Midbrain (tissue), 1 donor: Measurements from ENCODE around the gene ZNF24.

Experiments used
- DNase-seq: peaks from one replicate; lab custom pipeline; 2025; lab: John Stamatoyannopoulos, UW

The ZNF24 gene

DNA sequence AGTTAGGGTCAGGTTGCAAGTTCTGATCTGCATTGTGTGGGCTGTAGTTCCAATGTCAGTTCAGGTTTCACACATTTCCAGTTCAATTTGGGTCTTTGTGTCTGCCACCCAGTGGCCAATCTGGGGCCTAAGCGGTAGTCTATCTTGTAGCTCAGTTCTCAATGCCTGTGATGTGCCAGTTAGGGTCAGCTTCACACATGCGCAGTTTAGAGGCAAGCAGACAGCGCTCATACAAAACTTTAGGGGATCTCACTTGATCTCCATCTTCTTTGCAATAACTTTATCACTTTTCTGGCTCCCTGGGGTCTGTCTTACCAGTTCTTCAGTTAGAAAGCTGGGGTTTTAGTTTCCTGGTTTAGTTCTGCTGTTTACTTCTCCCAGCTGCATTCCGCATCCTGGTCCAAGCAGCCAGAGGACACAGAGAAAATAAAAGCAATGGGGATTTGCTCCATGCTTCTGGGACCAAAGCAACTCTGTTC lies 11.0 kb upstream of the ZNF24 start:
- peak; percentile 95 for DNase-seq

DNA sequence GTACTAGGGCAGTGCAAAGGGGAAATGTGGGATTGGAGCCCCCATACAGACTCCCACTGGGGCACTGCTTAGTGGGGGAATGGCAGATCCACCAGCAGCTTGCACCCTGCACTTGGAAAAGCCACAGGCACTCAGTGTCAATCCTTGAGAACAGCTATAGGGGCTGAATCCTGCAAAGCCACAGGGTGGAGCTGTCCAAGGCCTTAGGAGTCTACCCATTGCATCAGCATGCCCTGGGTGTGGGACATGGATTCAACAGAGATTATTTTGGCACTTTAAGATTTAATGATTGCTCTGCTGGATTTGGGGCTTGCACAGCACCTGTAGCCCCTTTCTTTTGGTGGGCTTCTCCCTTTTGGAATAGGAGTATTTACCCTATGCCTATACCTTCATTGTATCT lies 8.6 kb upstream of the ZNF24 start:
- no peak for DNase-seq

DNA sequence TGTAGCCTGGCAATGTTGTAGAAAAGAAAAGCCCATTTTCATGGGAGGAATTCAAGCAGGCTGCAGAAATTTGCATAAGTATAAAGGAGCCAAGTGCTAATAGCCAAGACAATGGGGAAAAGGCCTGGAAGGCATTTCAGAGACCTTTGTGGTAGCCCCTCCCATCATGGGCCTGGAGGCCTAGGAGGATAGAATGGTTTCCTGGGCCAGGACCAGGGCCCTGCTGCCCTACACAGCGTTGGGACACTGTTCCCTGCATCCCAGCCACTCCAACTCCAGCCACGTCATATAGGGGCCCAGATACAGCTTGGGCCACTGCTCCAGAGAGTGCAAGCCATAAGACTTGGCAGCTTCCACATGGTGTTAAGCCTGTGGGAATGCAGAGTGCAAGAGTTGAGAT lies 8.1 kb upstream of the ZNF24 start:
- no peak for DNase-seq

DNA sequence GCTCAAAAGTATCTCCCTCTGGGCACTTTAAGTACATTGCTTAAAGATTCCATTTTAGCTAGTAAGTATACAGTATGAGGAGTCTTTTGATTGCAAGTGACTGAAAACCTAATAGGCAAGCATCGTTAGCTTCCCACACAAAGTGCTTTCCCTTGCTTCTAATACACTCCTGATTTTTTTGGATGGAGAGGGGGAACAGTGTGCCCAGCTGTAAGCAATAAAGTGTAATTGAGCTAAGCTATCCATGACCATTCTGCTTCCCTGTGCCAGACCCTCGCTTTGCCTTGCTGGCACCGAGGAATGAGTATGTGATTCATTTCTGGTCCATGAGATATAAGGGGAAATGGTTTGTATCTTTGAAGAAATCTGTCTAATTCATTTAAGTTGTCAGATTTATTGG lies 3.8 kb upstream of the ZNF24 start:
- no peak for DNase-seq

DNA sequence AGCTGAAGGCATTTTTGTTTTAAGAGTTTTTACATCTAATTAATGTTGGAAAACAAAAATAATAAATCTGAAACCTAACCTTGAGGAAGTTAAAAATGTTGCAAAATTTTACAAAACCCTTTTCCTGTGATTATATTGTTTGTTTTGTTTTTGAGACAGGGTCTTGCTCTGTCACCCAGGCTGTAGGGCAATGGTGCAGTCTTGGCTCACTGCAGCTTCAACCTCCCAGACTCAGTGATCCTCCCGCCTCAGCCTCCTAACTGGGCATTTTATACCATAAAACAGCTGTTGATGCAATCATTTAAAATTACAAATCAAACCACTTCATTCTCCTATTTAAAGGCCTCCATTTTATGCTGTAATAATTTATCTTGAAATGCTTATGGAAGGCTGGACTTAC lies 1.7 kb upstream of the ZNF24 start:
- no peak for DNase-seq

DNA sequence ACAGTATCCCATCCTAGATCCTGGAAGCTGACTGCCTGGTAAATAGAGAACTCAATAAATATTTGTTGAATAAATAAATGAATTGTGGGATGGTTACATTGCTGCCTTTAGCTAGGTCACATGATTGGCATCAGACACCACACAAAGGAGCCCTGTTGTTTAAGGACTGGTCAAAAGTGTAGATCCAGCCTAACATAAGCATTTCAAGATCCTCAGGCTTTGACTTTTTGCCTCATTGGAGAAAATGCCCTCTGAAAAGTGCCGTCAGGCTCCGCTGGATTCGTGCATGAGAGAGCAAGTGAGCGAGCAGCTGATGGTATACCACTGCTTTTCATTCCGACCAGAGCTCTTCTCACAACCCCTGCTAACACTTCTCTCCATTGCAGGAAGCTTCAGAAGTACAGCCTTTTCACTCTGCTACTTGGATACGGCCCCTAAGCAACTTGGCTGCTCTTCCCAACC lies 1.3 kb upstream of the ZNF24 start:
- peak; percentile 76 for DNase-seq

DNA sequence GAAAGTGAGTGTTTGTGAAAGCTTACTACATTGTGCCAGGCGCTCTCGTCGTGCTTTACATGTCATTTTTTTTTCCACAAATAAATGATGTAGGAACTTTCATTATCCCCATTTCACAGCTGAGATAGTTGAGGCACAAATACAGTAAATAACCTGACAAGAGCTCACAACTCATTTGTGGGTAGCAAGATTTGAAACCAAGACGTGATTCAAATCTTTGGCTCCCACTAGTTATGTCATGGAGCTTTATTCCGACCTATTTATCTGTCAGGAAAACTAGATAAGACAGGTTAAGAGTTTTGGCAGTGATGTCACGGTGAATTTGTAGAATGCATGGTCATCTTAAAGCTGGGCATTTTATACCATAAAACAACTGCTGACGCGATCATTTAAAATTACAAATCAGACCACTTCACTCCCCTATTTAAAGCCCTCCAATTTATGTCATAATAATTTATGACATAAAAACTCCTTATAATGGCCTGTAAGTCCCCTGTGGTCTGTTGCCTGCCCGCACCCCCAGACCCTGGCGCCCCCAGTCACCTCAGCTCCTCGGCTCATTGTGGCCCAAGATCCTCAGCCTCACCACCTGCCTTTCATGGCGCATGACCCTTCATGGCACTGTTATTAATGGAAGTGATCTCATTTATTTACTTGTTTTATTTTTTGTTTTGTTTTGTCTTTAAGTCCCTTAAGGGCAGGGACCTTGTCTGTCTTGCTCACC lies 678 bp upstream of the ZNF24 start:
- peak; percentile 62 for DNase-seq

DNA sequence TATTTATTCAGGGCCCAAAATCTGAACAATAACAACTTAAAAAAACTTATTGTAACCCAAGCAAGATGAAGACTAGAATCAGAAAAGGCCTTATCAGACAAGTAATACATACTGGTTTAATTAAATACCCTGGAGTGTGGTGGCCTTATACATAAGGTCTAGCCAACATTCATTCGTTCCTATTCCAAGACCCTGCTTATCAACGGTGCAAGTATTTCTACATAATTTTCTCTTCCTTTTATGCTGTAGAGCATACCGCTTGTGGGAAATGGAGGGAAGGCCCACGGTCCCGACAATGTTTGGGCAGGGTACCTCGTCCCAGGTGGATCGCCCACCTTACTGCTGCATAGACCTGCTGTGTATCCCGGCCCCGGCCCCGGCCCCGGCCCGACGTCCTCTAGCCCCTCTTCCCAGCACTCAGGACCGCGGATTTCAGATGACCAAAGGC lies 708 bp downstream of the ZNF24 start:
- no peak for DNase-seq

DNA sequence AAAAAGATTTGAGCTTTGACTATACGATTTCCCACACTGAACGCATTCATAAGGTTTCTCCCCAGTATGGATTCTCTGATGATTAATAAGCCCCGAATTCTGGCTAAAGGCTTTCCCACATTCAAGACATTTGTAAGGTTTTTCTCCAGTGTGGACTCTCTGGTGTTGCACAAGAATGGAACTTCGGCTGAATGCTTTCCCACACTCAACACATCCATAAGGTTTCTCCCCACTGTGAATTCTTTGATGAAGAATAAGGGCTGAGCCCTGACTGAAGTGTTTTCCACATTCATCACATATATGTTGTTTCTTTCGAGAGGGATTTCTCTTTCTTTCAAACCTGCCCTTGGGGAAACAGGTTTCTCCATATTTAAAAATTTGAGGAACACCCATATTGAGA lies 6.9 kb downstream of the ZNF24 start:
- no peak for DNase-seq

DNA sequence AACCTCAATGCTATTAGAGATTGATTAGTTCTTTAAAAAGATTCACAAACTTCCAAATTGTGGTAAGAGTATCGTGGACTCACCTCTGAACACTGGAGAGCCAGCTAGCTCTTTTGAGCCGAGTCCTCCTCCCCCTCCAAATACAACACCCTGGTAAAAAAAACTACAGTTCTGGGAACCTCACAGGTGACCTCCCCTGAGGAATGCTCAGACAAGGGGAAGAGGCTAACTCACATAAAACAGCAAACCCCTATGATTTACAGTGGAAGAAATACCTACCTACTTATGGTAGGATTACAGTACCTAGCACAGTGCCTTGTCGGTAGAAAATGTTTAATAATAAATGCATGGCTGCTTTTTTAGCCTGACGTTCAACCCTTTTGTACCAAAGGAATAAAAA lies 8.4 kb downstream of the ZNF24 start:
- no peak for DNase-seq

DNA sequence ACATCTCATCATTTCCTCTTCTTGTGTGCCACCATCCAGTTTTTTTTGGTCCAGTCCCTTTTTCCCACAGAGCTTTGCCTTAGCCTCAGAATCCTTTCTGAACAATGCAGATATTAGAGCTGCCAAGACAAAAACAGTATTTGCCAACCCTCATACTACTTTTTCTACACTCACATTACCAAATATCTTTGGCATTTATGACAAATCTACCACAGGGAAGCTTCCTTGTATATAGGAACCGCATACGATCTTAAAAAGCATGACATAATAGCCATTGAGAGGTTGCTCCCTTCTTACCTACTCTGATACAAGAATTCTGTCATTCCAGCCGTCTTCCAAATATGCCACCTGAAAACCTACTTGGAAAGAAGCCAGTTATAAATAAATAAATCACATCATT lies 9.4 kb downstream of the ZNF24 start:
- no peak for DNase-seq

DNA sequence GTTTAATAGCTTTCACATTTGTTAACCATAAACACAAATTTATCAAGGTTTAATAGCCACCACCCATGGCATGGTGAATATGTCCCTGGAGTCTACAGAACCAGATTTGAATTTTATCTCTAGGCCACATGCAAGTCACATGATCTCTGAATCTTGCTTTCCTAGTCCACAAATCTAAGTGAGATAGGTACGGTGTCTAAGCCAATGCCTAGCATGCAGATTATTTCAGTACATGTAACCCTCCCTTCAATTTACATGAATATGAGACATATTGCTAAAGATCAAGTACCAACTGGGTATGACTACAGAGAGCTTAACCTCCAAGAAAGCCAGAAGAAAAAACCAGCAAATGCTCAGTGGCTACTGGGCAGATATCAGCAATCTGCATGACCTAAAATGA lies 10.0 kb downstream of the ZNF24 start:
- no peak for DNase-seq

DNA sequence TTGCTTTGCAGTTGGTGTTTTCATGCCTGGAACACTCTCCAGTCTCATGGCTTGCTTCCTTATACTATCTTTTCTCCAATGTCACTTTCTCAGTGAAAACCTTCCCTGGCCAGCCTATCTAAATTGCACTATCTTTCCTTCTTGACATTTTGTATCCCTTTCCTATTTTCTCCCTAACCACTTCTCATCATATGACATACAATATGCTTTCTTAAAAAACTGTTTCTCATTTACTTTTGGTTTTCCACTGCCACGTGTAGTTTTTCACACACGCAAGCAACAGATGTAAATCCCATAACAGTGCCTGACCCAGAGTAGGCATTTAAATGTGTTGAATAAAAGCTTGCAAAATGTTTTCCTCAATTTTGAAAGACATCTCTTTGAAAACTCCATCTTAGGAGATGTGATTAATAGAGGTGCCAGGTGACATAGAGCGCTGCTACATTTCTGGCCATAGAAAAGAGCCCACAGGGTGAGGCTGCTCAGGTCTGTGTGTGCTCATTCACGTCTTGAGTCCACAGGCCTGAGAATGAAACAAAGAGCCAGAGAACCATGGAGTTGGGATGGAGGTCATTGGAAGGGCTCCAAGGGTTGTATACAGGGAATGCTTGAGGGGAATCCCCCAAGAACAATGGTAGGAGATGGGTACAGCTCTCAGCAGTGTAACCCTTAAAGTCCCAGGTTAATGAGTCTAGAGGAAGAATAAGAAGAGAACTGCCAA lies 12.7 kb downstream of the ZNF24 start:
- no peak for DNase-seq

DNA sequence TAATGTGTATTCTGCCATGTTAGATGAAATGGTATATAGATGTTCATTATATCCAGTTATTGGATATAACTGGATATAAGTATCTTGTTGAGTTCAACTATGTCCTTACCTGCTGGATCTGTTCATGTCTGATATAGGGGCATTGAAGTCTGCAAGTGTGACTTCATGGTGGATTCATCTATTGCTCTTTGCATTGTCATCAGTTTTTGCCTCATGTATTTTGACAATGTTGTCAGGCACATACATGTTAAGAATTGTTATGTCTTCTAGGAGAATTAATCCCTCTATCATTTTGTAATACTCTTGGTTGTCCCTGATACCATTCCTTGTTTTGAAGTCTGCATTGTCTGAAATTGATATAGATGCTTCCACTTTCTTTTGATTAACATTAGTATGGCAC lies 15.4 kb downstream of the ZNF24 start:
- DNase-seq: no peak

DNA sequence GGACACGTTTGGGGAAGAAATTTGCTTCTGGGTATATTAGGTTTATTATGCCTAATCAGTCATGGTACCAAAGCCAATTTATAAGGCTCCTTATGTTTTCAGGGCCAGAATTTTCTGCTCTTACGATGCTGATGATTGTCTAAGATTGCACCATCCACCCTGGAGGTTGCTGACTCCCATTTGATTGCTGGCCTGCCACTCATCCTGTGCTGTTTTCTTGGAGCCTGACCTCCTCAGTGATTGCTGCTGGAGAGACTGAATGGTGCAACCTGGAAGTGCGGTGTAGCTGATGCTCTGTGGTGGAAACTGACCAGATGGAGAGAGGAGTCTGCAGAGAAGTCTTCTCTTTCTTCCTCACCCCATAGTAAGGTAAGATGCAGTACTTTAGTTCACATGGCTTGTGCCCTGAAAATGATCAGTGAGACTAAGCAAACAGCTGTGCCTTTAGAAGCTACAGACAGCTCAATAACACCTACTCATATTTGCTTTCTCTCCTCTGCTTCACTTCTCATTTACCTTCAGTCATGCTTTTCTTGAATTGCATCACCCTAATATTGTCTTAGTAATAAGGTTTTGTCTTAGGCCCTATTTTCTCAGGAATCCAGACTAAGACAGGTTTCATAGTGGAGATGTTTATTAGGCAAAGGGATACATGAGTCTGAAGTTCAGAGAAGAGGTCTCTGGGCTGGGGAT lies 17.4 kb downstream of the ZNF24 start:
- no peak for DNase-seq

DNA sequence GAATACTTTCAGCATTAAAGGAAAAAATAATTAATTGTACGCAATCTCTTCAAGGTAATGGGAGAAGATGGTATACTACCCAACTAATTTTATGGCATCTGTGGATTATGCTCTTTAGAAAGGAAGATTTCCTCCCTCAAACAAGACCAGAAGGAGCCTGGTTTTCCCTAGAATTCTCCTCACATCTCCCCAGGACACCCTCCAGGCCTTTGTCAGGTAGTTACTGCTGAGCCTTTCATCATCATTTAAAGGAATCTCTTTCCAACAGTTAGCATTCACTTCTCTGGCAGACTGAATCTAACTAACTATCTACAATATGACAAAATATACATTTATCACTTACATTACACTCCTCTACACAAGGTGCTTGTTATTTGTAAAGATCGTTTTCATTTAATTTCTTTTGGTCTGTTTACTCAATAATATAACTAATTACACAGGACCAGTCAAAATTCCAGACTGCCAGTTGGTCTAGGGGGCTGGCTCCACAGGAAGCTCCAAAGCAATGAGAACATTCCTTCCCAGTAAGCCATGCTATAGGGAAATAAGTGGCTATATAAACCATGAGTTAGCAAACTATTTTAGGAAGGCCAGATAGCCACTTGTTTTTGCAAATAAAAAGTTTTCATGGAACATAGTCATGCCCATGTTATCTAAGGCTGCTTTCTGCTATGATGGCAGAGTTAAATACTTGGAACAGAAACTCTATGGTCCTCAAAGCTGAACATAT lies 19.1 kb downstream of the ZNF24 start:
- no peak for DNase-seq

DNA sequence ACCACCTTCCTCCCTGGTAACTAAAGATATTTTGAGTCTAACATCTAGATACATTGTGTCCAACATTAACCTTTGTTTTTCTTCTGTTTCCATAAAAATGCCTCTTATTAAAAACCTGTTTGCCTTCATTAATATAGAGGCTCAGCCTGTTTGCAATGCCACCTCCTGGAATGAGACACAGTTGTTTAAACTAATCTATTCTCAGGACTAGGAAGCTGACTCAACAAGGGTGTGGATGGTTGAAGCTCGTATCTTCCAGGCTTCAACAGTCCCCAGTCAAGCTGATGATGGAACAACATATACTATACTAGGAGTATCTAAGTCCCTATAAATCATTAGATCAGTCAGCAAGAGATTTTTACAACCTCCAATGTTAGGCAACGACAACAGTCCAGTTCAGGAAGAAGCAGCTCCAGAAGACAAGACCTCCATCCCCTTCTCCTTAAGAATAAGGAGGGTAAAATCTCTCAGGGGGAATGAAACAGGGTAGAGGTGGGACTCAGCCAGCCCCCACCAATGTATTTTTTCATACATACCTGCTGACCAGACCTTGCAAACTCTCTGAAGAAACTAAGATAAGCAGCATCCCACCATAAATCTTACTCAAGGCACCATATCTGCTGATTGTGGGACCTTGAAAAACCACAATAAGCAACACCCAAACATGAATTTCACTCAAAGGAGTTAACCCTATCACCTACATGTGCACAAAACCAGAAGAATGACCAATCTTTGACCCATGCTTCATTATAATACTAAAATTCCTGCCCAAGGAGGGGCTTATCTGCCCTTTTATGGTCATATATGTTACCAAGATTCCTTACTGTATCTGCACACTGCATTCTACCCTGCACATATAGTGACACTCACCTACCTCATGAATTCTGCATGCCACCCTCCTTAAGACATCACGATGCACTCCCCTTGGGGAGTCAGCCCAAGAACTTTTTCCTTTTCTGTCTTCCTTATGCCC lies 21.4 kb downstream of the ZNF24 start:
- DNase-seq: no peak

DNA sequence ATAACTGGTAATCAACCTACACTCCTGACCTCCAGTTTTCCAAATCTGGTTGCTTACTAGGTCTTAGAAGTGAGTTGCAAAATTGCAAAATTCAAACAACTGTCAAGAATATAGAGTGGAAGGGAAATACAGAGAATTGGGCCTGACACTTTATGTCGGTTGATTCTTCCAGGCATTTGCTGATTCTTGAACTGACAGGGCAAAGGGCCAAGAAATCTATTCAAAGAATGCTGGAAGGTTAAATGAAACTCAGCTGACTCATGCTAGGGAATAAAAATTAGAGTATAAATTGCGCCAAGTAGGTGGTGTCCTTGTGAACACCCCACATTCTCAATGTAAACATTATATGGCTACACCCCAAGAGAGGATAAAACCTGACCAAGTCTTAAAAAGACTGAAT lies 32.7 kb downstream of the ZNF24 start:
- no peak for DNase-seq

DNA sequence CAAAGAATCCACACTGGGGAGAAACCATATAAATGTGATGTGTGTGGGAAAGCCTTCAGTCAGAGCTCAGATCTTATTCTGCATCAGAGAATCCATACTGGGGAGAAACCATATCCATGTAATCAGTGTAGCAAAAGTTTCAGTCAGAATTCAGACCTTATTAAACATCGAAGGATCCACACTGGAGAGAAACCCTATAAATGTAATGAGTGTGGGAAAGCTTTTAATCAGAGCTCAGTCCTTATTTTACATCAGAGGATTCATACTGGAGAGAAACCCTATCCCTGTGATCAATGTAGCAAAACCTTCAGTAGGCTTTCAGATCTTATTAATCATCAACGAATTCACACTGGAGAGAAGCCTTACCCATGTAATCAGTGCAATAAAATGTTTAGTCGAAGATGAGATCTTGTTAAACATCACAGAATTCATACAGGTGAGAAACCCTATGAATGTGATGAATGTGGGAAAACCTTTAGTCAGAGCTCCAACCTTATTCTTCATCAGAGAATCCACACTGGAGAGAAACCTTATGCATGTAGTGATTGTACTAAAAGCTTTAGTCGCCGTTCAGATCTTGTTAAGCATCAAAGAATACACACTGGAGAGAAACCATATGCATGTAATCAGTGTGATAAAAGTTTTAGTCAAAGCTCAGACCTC lies 37.5 kb downstream of the ZNF24 start:
- no peak for DNase-seq

DNA sequence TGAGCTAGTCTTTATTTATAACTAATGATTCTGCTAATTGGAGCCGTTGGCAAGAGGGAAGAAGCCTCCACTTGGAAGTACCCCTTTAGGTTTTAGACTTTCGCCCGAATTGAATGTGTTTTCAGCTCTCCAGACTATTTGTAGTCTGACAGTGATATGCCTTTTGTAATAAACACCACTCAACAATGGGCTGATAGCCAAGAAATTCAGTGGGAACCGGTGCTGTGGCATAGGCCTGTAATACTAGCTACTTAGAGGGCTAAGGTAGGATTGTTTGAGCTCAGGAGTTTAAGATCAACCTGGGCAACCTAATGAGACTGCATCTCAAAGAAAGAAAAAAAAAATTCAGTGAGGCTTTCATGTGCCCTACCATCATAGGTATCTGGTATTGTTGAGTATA lies 40.6 kb downstream of the ZNF24 start:
- no peak for DNase-seq
